ENCODE data around the gene PPIB. TPM values are rescaled to one million over a fixed set of nuclear protein-coding genes. Genes with fewer than 3 reads are reported as not detected.

Gene PPIB
- total RNA-seq, result 666 and 692 TPM in 2 replicates

DNA sequence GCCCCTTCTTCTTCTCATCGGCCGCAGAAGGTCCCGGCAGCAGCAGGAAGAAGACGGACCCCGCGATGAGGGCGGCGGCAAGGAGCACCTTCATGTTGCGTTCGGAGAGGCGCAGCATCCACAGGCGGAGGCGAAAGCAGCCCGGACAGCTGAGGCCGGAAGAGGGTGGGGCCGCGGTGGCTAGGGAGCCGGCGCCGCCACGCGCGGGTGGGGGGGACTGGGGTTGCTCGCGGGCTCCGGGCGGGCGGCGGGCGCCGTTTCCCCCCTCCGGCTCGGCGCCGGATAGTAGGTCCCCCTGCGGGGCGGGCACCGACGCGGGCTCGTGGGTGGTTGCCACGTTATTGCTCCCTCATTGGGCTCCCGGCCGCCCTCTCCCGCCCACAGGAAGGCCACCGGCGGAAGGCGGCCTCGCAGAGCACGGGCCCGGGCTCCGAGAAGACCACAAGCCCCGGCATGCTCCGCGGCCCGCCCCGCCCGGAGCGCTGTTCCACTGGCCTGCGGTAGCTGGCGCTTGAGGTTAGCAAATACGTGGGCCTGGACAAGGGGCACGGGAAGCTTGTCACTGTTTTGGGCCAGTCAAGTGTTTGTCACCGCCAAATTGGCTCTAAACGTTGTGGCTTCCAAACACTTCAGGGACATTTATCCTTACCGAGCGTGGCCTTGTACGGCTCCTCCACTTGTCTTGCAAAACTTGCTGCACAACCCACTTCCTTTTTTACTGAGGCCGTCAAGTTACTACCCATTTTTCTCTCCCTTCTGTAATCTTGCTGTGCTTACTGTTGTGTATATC is at the start of gene PPIB:
Gene PPIB (minus strand): TSS at position 154 of the 790 bp plus-strand sequence. CDS start 36 bp downstream, at position 118.

GRCh38 chr15:64151727-64152506 is 10.9 kb downstream of the PPIB start, which contains the start of gene SNX22:
SNX22 (plus strand) TSS chr15:64151731; CDS start chr15:64151776, 45 bp downstream.

Other genes starting within 250 kb of the PPIB start
- 3.1 and 4.0 TPM in 2 replicates for gene DAPK2, start 116.5 kb downstream of the PPIB start, total RNA-seq
- 84.2 and 98.7 TPM in 2 replicates for gene CIAO2A, start 69.2 kb downstream of the PPIB start, total RNA-seq
- gene SNX1, start 67.0 kb downstream of the PPIB start, total RNA-seq, result 34.0 and 43.1 TPM in 2 replicates
- gene SNX22, start 11.3 kb downstream of the PPIB start, total RNA-seq, result 0.39 and 0.60 TPM in 2 replicates
- 15.4 and 16.1 TPM in 2 replicates for gene CSNK1G1, start 193.2 kb upstream of the PPIB start, total RNA-seq
- 42.4 and 50.4 TPM in 2 replicates for gene PCLAF, start 218.4 kb upstream of the PPIB start, total RNA-seq
- 7.9 and 15.3 TPM in 2 replicates for gene TRIP4, start 224.8 kb upstream of the PPIB start, total RNA-seq

Data from mammary microvascular endothelial cell (primary cell).